NCI-H524 treated with DMSO at 0.1 percent for 48 hours (cell line): ENCODE data around the gene BCKDHA.
"Not testable (repeated sequence)": the region's sequence is repeated elsewhere in the genome, so short reads cannot be mapped to it uniquely, and the experiment has no call there.

Experiments
- DNase-seq: peaks from one replicate; lab custom pipeline; 2025; lab: John Stamatoyannopoulos, UW

BCKDHA gene

GRCh38 chr19:41447732-41448332, 50.2 kb downstream of the BCKDHA start:
- DNase-seq, result no peak

GRCh38 chr19:41449079-41449864, 51.7 kb downstream of the BCKDHA start:
- DNase-seq, result no peak

- DNase-seq, result no peak
Observed at GRCh38 chr19:41449865-41450178, 52.2 kb downstream of the BCKDHA start.

GRCh38 chr19:41452584-41453275, 55.1 kb downstream of the BCKDHA start:
- no peak for DNase-seq

DNA sequence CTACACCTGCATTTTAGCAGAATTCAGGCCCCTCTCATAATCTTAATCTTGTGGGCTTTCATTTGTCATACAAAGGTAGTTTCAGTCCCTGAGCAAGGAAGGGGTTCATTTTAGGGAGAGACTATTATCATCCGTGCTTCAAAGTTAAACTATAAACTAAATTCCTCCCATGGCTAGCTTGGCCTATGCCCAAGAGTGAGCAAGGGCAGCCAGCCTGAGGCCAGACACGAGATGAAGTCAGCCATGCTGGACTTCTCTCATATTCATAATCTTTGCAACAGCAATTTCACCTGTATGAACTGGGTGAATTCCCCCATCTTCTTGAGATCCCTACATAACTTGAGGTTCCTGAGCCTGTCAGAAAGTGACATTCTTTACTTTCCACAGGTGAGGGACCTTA, 58.3 kb downstream of the BCKDHA start:
- no peak for DNase-seq

- DNase-seq, result no peak
Observed at GRCh38 chr19:41456342-41456918, 58.8 kb downstream of the BCKDHA start.

GRCh38 chr19:41457241-41457640, 59.6 kb downstream of the BCKDHA start:
- DNase-seq, result no peak

- DNase-seq, result no peak
Observed at GRCh38 chr19:41462497-41462896, 64.9 kb downstream of the BCKDHA start.

DNA sequence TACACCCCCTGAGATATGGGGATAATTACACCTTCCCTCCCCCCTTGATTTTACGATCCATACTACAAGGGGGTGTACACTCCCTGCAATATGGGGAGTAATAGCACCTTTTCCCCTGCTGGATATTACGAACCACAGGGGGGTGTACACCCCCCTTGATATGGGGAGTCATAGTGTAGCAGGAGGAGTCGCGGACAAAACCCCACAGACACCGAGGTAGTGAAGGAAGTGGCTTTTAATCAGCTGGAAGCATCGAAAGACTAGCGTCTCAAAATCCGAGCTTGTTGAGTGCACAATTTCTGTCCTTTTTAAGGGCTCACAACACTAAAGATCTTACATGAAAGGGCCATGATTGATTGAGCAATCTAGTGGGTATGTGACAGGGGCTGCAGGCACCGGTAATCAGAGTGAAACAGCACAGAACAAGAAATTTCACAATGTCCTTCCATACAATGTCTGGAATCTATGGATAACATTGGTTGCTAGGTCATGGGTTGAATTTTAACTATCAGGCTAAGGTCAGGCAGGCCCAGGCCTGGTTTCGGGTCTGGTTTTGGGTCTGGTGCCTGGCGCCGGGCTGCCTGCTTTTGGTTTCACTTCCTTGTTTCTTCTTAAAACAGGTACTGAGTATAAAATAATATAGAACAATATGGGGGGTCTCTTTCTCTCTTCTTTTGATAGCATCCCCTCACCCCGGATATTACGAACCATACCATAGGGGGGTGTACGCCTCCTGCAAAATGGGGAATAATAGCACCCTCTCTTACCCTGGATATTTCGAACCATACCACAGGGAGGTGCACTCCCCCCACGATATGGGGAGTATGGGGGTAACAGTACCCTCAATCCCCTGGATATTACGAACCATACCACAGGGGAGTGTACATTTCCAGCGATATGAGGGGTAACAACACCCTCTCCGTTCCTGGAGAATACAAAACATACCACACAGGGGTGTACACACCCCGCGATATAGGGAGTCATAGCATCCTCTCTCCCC, 65.9 kb downstream of the BCKDHA start:
- not testable (repeated sequence) for DNase-seq
